Adrenal gland (tissue), 12 donors: ENCODE measurements around the gene RMND5A. TPM values are rescaled to one million over a fixed set of nuclear protein-coding genes. Genes with fewer than 3 reads are reported as not detected.

Experiments
- DNase-seq, 7 donors: peaks; one replicate each; pipeline ENCODE4 v3.0.0-alpha.2; 2019 to 2020
- H3K27ac ChIP-seq, 5 donors: fragments of 200-600 bp; sonication (generic) in 4 of 5; 1 replicate in 3 of 5; 2 replicates in 2 of 5; pipeline versions ENCODE4 v1.5.1 to v1.8.0; 2016 to 2020; ENCODE audit warnings: mild to moderate bottlenecking in 1 of 5
- H3K27me3 ChIP-seq: fragments of 200-600 bp; 2 replicates; pipeline ENCODE4 v1.8.0; 2021
- H3K36me3 ChIP-seq, 2 donors: fragments of 200-600 bp; replicated peaks in 1 of 2; 1 replicate in 1 of 2; 2 replicates in 1 of 2; pipeline versions ENCODE4 v1.5.1 to v1.8.0; 2018 to 2022
- H3K4me1 ChIP-seq, 2 donors: fragments of 200-600 bp; replicated peaks in 1 of 2; 1 replicate in 1 of 2; 2 replicates in 1 of 2; pipeline versions ENCODE4 v1.5.1 to v1.8.0; 2018 to 2021
- H3K4me3 ChIP-seq, 4 donors: fragments of 200-600 bp; sonication (generic) in 3 of 4; one replicate each; pipeline ENCODE4 v1.5.1; 2016 to 2018
- H3K9me3 ChIP-seq, 3 donors: fragments of 200-600 bp; sonication (generic) in 1 of 3; replicated peaks in 1 of 3; 1 replicate in 2 of 3; 2 replicates in 1 of 3; pipeline versions ENCODE4 v1.5.1 to v1.8.0; 2016 to 2021
- POLR2A ChIP-seq, 2 donors: fragments of 450-650 bp; IDR thresholded peaks; one replicate each; pipeline ENCODE4 v1.6.1; 2017; ENCODE audit warnings: antibody characterized with exemption in 2 of 2, mild to moderate bottlenecking in 2 of 2, moderate library complexity in 1 of 2
- WGBS, 4 donors: extraction: QIAGEN DNeasy Blood & Tissue Kit in 2 of 4; methylation state at CpG; one replicate each; pipeline versions ENCODE4 v1.1.5 to v1.1.7; 2013 to 2017; 5-methylcytosine and 5-hydroxymethylcytosine counted together
- intact Hi-C, 2 donors: fragments of 100-400 bp; cut with DNase I; formaldehyde crosslinking; loops; one replicate each; pipeline versions ENCODE4 v1.14.1 to v1.15.0; 2022 to 2023
- polyA plus RNA-seq, 3 donors: library from polyadenylated mRNA; stranded (reverse); fragments of 200-250 nt in 2 of 3; fragments of 350-450 nt in 1 of 3; fragmentation: Illumina TruSeq in 1 of 3; extraction: RNeasy Lipid Tissue Mini Kit (QIAGEN cat#74804) in 1 of 3; gene quantifications; one replicate each; pipeline ENCODE4 v1.2.3, GENCODE V29; 2013 to 2014
- total RNA-seq, 9 donors: library from RNA; depleted of rRNA in 4 of 9; stranded (reverse); fragments of >200 nt in 4 of 9; fragments of 120-200 nt in 1 of 9; fragmentation: NEBNext Ultra II Directional in 1 of 9; extraction: Animal tissue kit (Norgen Biotek cat#: 25700) in 1 of 9; gene quantifications; one replicate each; pipeline versions ENCODE4 v1.1.0 to v1.2.4, GENCODE V29; 2013 to 2023
- TF ChIP-seq, protein P1 (sequence below), 6 experiments: fragments of 450-650 bp in 4 of 6; fragments of 200-600 bp in 2 of 6; sonication (generic) in 1 of 6; IDR thresholded peaks; 1 replicate in 5 of 6; 2 replicates in 1 of 6; pipeline versions ENCODE4 v1.5.1 to v1.8.0; 2016 to 2021; ENCODE audit warnings: antibody characterized with exemption in 6 of 6, mild to moderate bottlenecking in 2 of 6, moderate library complexity in 1 of 6
- donor health status: healthy with polysubstance abuse.
- donor health status: Bipolar disorder and iron deficiency.
- donor health status: DM: yes; HTN: yes; CAD: no.
- donor health status: DM: no; HTN: no; CAD: no.
- donor health status: DM: no; HTN: no; CAD: no.
- donor health status: DM: yes; HTN: yes; CAD: no.

Gene RMND5A
- total and polyA plus RNA-seq, 12 donors: 8.2 to 45.9 (median 34.1) TPM

DNA sequence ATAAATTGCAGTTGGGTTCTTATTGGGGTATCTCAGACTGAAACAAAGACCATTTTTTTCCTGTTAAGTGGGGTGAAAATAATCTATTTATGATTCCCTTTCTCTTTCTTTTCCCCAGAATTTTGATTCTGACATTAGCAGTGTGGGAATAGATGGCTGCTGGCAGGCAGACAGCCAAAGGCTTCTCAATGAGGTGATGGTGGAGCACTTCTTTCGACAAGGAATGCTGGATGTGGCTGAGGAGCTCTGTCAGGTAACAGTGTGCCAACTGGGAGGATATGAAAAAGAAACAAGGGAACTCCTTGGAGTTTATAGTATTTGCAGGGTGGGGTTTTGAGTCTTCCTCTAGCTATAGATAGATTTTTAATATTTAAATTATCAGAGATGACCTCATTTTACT, 31.7 kb downstream of the RMND5A start:
- H3K4me1 ChIP-seq: peaks cover 0 to 7% of the 10 kb centered on the region in 2 donors
- peaks cover 0 to 16% of the 10 kb centered on the region in 2 donors for H3K36me3 ChIP-seq
- H3K27ac ChIP-seq: no peak overlapping the region
- intact Hi-C loops: no loop called here
- no peak for DNase-seq
- H3K4me3 ChIP-seq: no peak overlapping the region
- TF ChIP-seq POLR2A (IDR thresholded peaks at IDR 0.05): no peak
- TF ChIP-seq, protein P1, sequence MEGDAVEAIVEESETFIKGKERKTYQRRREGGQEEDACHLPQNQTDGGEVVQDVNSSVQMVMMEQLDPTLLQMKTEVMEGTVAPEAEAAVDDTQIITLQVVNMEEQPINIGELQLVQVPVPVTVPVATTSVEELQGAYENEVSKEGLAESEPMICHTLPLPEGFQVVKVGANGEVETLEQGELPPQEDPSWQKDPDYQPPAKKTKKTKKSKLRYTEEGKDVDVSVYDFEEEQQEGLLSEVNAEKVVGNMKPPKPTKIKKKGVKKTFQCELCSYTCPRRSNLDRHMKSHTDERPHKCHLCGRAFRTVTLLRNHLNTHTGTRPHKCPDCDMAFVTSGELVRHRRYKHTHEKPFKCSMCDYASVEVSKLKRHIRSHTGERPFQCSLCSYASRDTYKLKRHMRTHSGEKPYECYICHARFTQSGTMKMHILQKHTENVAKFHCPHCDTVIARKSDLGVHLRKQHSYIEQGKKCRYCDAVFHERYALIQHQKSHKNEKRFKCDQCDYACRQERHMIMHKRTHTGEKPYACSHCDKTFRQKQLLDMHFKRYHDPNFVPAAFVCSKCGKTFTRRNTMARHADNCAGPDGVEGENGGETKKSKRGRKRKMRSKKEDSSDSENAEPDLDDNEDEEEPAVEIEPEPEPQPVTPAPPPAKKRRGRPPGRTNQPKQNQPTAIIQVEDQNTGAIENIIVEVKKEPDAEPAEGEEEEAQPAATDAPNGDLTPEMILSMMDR (IDR thresholded peaks at IDR 0.05): no peak
- H3K27me3 ChIP-seq: no peaks in the 10 kb centered on the region
- H3K9me3 ChIP-seq: peaks cover 0 to 17% (median 0%) of the 10 kb centered on the region in 3 donors
- 95 to 100% (median 99%) methylated on average over 1 of the region's 1 CpG for WGBS, 4 donors

DNA sequence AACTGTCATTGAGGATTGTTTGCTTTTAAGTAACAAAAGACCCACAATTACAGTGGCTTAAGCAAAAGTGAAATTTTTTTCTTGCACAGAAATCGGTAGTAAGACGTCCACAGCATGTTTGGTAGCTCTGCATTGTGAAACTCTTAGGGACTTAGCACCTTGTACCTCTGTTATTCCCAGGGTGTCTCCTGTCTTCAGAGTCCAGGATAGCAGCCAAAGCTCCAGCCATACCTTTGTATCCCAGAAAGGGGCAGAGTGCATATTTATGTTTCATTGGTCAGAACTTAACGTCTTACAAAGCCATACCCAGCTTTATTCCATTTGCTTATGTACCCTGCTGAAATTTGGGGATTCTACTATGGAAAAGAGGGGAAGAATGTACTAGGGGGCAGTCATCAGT, 32.8 kb downstream of the RMND5A start:
- 89 to 98% (median 97%) methylated on average over 3 of the region's 3 CpGs for WGBS, 4 donors
- intact Hi-C loops: no loop called here
- Histone ChIP-seq H3K4me1 (peaks cover 0 to 9% of the 10 kb centered on the region in 2 donors), H3K27ac (no peak overlapping the region), H3K4me3 (no peak overlapping the region), H3K36me3 (peaks cover 0 to 16% of the 10 kb centered on the region in 2 donors), H3K9me3 (peaks cover 0 to 17% (median 0%) of the 10 kb centered on the region in 3 donors), H3K27me3 (no peaks in the 10 kb centered on the region)
- TF ChIP-seq, protein P1 (IDR thresholded peaks at IDR 0.05): no peak
- no peak for TF ChIP-seq POLR2A (IDR thresholded peaks at IDR 0.05)
- no peak for DNase-seq

DNA sequence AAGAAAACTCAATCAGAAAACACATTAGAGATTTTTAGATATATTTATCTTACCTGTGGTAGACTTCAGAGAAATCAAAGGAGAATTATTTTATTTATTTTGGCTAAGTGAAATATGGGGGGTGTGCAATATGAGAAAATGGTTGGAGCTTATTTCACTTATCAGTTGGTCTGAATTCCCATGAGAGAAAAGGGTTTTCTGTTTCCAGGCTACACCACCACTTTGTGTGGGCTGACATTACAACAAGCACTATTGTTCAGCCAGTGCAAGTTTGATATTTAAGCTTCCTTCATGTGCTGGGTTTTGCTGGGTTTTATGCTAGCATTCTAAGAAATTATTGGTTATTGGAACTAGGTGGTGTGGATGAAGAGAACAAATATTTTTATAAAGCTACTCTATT, 33.5 kb downstream of the RMND5A start:
- no peak overlapping the region for H3K27ac ChIP-seq
- no peak for DNase-seq
- H3K36me3 ChIP-seq: peaks cover 0 to 16% of the 10 kb centered on the region in 2 donors
- TF ChIP-seq POLR2A (IDR thresholded peaks at IDR 0.05): no peak
- TF ChIP-seq, protein P1 (IDR thresholded peaks at IDR 0.05): no peak
- intact Hi-C loops: no loop called here
- peaks cover 0 to 4% of the 10 kb centered on the region in 2 donors for H3K4me1 ChIP-seq
- no peaks in the 10 kb centered on the region for H3K27me3 ChIP-seq
- H3K4me3 ChIP-seq: no peak overlapping the region
- peaks cover 0 to 17% (median 0%) of the 10 kb centered on the region in 3 donors for H3K9me3 ChIP-seq

DNA sequence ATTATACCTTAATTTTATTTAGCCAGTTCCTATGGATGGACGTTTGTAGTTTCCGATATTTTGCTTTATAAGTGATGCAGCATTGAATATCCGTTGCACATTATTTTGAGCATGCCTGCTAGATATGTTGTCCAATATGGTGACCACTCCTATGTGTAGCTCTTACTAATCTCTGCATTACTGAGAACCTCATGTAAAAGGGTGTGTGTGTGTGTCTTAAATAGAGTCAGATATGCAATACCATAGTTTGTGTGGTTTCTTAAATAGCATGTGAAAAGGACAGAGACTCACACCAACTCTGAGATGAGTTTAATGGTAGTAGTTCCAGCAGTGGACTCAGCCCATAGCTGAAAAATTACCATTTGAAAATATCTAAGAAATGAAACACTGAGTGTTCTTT, 38.3 kb downstream of the RMND5A start:
- Histone ChIP-seq H3K4me3 (no peak overlapping the region), H3K27ac (no peak overlapping the region), H3K27me3 (no peaks in the 10 kb centered on the region), H3K36me3 (peaks cover 0 to 10% of the 10 kb centered on the region in 2 donors), H3K9me3 (no peaks in the 10 kb centered on the region), H3K4me1 (peaks cover 0 to 4% of the 10 kb centered on the region in 2 donors)
- intact Hi-C loops: no loop called here
- DNase-seq: no peak
- no peak for TF ChIP-seq POLR2A (IDR thresholded peaks at IDR 0.05)
- TF ChIP-seq, protein P1 (IDR thresholded peaks at IDR 0.05): no peak
- WGBS, 4 donors: 91 to 95% (median 92%) methylated on average over 3 of the region's 3 CpGs
